Type B pancreatic cell (in vitro differentiated cells): ENCODE data around the gene PCIF1. TPM values are rescaled to one million over a fixed set of nuclear protein-coding genes. Genes with fewer than 3 reads are reported as not detected.
"Not testable (repeated sequence)": the region's sequence is repeated elsewhere in the genome, so short reads cannot be mapped to it uniquely, and the experiment has no call there.

Source experiments
- DNase-seq: peaks from one replicate; pipeline ENCODE4 v3.0.0; 2021; ENCODE audit warnings: mixed read lengths; ENCODE audit not compliant: unreplicated experiment; ENCODE audit errors: extremely low spot score
- H3K27ac Mint-ChIP-seq: 2 replicates; pipeline ENCODE4 v1.8.0; 2021; ENCODE audit warnings: mild to moderate bottlenecking, mixed read lengths
- H3K27me3 Mint-ChIP-seq: 2 replicates; pipeline ENCODE4 v1.8.0; 2021; ENCODE audit warnings: mixed read lengths
- H3K36me3 Mint-ChIP-seq: 2 replicates; pipeline ENCODE4 v1.8.0; 2021; ENCODE audit warnings: mixed read lengths
- H3K4me1 Mint-ChIP-seq: one replicate; pipeline ENCODE4 v1.8.0; 2021; ENCODE audit warnings: mixed read lengths; ENCODE audit not compliant: unreplicated experiment
- H3K4me3 Mint-ChIP-seq: 2 replicates; pipeline ENCODE4 v1.8.0; 2021; ENCODE audit warnings: mild to moderate bottlenecking, mixed read lengths
- H3K9me3 Mint-ChIP-seq: 2 replicates; pipeline ENCODE4 v1.8.0; 2021; ENCODE audit warnings: mixed read lengths
- total RNA-seq: library from RNA; stranded (reverse); gene quantifications from 2 replicates; pipeline ENCODE4 v1.2.1, GENCODE V29; 2021; ENCODE audit warnings: low replicate concordance
- TF ChIP-seq, protein P1 (sequence below): fragments of 200-600 bp; sonication (generic); conservative IDR thresholded peaks from 2 replicates; pipeline ENCODE4 v1.5.0; 2021; ENCODE audit warnings: antibody characterized with exemption, mild to moderate bottlenecking

PCIF1 gene
- total RNA-seq, 1 donor from 2014 or later, result 37.6 TPM

DNA sequence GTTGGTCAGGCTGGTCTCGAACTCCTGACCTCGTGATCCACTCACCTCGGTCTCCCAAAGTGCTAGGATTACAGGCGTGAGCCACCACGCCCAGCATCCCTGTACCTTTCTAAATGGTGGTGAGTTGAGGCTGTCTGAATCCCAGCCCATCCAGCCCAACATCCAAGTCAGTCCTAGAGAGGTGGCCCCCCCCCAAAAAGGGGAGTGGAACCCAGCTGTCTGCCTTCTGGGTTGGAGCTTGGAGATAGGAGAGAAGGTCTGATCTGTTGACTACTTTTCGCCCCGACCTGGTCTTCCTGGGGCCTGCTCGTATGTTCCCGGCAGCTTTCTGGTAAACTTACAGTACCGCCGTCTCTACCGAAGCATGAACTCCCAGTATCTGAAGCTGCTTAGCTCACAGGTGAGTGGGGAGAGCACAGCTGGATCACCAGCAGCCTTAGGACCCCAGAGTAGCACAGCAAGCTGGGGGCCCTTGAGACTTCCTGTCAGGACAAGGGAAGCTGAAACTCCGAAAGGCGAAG, 37.8 kb upstream of the PCIF1 start:
- Mint-ChIP-seq H3K4me3 (no peak overlapping the region), H3K27ac (no peak overlapping the region), H3K36me3 (peaks cover 13% of the 10 kb centered on the region), H3K27me3 (no peaks in the 10 kb centered on the region), H3K4me1 (no peaks in the 10 kb centered on the region), H3K9me3 (no peaks in the 10 kb centered on the region)
- TF ChIP-seq, protein P1, sequence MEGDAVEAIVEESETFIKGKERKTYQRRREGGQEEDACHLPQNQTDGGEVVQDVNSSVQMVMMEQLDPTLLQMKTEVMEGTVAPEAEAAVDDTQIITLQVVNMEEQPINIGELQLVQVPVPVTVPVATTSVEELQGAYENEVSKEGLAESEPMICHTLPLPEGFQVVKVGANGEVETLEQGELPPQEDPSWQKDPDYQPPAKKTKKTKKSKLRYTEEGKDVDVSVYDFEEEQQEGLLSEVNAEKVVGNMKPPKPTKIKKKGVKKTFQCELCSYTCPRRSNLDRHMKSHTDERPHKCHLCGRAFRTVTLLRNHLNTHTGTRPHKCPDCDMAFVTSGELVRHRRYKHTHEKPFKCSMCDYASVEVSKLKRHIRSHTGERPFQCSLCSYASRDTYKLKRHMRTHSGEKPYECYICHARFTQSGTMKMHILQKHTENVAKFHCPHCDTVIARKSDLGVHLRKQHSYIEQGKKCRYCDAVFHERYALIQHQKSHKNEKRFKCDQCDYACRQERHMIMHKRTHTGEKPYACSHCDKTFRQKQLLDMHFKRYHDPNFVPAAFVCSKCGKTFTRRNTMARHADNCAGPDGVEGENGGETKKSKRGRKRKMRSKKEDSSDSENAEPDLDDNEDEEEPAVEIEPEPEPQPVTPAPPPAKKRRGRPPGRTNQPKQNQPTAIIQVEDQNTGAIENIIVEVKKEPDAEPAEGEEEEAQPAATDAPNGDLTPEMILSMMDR, result no peak
- DNase-seq, result no peak

DNA sequence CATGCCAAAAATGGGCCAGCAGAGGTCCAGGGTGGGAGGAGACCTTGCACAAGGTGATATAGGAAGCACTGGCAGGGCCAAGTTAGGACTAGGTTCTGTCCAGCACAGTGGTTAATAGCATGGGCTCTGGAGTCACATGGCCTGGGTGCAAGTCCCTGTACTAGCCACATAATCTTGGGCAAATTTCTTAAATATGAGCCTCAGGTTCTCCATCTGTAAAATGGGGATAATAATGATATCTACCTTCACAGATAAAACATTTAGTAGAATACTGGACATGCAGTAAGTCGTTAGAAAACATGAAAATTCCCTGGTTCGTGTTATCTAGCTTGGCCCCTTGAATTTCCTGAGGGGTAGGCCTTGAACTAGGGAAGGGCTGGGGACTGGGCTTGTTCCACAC, 37.2 kb upstream of the PCIF1 start:
- no peaks in the 10 kb centered on the region for H3K9me3 Mint-ChIP-seq
- H3K27me3 Mint-ChIP-seq, result no peaks in the 10 kb centered on the region
- H3K36me3 Mint-ChIP-seq, result peaks cover 13% of the 10 kb centered on the region
- no peak overlapping the region for H3K4me3 Mint-ChIP-seq
- no peaks in the 10 kb centered on the region for H3K4me1 Mint-ChIP-seq
- TF ChIP-seq, protein P1, result no peak
- H3K27ac Mint-ChIP-seq, result no peak overlapping the region
- DNase-seq, result no peak

DNA sequence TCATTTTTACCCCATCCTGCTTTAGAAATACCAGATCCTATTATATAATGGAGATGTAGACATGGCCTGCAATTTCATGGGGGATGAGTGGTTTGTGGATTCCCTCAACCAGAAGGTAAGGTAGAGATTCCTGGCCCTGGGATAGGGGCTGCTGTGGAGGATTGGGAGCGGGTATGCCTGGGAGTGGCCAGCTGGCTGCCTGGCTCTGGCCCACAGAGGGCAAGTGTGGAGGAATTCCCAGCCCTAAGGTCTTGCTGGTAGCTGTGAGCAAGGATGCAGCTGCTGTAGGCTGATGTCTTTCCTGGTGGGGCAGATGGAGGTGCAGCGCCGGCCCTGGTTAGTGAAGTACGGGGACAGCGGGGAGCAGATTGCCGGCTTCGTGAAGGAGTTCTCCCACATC, 36.8 kb upstream of the PCIF1 start:
- no peaks in the 10 kb centered on the region for H3K4me1 Mint-ChIP-seq
- H3K27ac Mint-ChIP-seq, result no peak overlapping the region
- H3K27me3 Mint-ChIP-seq, result no peaks in the 10 kb centered on the region
- H3K9me3 Mint-ChIP-seq, result no peaks in the 10 kb centered on the region
- peaks cover 13% of the 10 kb centered on the region for H3K36me3 Mint-ChIP-seq
- H3K4me3 Mint-ChIP-seq, result no peak overlapping the region
- DNase-seq, result no peak
- TF ChIP-seq, protein P1, result no peak

DNA sequence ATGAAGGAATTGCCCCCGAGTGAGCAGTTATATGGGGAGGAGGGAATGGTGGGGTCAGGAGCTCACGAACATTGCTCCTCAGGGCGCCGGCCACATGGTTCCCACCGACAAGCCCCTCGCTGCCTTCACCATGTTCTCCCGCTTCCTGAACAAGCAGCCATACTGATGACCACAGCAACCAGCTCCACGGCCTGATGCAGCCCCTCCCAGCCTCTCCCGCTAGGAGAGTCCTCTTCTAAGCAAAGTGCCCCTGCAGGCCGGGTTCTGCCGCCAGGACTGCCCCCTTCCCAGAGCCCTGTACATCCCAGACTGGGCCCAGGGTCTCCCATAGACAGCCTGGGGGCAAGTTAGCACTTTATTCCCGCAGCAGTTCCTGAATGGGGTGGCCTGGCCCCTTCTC, 36.2 kb upstream of the PCIF1 start:
- H3K27ac Mint-ChIP-seq, result no peak overlapping the region
- TF ChIP-seq, protein P1, result no peak
- no peaks in the 10 kb centered on the region for H3K9me3 Mint-ChIP-seq
- peaks cover 13% of the 10 kb centered on the region for H3K36me3 Mint-ChIP-seq
- no peak overlapping the region for H3K4me3 Mint-ChIP-seq
- DNase-seq, result no peak
- no peaks in the 10 kb centered on the region for H3K27me3 Mint-ChIP-seq
- no peaks in the 10 kb centered on the region for H3K4me1 Mint-ChIP-seq

DNA sequence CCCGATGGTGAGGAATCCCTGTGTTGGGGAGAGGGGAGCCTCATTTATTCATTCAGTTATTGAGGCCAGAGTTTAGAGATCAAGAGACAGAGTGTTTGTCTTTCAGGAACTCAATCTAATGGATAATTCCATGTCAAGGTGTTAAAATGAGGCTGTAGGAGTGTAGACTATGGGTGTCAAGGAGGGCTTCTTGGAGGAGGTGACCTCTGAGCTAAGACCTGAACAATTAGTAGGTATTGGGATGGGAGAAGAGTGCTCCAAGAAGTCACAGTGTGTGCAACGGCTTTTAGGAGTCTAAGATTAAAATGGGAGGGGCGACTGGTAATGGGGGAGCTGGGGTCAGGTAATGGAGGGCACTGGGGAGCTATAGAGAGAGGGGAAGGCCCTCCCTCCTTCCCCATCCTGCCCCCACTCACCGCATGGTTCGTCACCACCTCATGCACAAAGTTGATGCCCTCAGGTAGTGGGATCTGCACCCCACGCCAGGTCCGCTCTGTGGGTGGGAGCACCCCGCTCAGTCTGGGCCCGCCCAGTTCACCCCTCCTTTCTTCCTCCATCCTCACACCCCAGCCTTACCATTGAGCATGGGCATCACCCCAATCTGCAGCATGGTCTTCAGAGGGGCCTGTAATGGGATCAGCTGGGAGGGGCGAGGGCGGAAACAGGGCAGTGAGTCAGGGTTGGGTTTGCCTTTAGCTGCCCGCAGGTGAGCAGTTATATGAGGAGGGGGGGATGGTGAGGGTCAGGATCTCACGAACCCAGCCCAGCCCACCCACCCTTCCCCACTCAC, 35.2 kb upstream of the PCIF1 start:
- DNase-seq, result no peak
- Mint-ChIP-seq H3K4me1 (no peaks in the 10 kb centered on the region), H3K4me3 (no peak overlapping the region), H3K27me3 (no peaks in the 10 kb centered on the region), H3K9me3 (no peaks in the 10 kb centered on the region), H3K27ac (no peak overlapping the region), H3K36me3 (peaks cover 9% of the 10 kb centered on the region)
- TF ChIP-seq, protein P1, result no peak

DNA sequence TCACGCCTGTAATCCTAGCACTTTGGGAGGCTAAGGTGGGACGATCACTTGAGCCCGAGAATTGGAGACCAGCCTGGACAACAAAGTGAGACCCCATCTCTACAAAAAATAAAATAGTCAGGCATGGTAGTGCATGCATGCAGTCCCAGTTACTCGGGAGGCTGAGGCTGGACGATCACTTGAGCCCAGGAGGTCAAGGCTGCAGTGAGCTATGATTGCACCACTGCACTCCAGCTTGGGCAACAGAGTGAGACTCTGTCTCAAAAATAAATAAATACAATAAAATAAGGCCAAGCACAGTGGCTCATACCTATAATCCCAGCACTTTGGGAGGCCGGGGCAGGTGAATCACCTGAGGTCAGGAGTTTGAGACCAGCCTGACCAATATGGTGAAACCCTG, 33.2 kb upstream of the PCIF1 start:
- not testable (repeated sequence) for H3K4me3 Mint-ChIP-seq, DNase-seq, H3K9me3 Mint-ChIP-seq, H3K4me1 Mint-ChIP-seq, H3K27ac Mint-ChIP-seq, H3K36me3 Mint-ChIP-seq, H3K27me3 Mint-ChIP-seq
